HG03439 (cell line): ENCODE results near the gene ZNF616.

ENCODE experiments used
- ATAC-seq: cut with Tn5 transposase; IDR thresholded peaks from one replicate; pipeline ENCODE4 v1.9.1; 2021; ENCODE audit warnings: mild to moderate bottlenecking, moderate library complexity; ENCODE audit not compliant: unreplicated experiment

The ZNF616 gene

GRCh38 chr19:52139252-52140031, at the start of gene ZNF616:
Gene ZNF616, minus strand, starts transcription at chr19:52139938. Its CDS starts 9,426 bp downstream, at chr19:52130512.
- ATAC-seq: no peak

- ATAC-seq: no peak
Measured at GRCh38 chr19:52188822-52189734, 49.3 kb upstream of the ZNF616 start.

GRCh38 chr19:52187407-52187806, 47.7 kb upstream of the ZNF616 start:
- no peak for ATAC-seq

GRCh38 chr19:52176574-52176973, 36.8 kb upstream of the ZNF616 start:
- ATAC-seq: no peak

GRCh38 chr19:52172347-52172746, 32.6 kb upstream of the ZNF616 start:
- ATAC-seq: no peak

GRCh38 chr19:52171321-52172169, 31.8 kb upstream of the ZNF616 start, which contains the start of gene ZNF836:
Gene ZNF836, minus strand, starts transcription at chr19:52171621. Its CDS starts 3,549 bp downstream, at chr19:52168072.
- ATAC-seq: peak; percentile 78

GRCh38 chr19:52170863-52171320, 31.2 kb upstream of the ZNF616 start:
- peak; percentile 29 for ATAC-seq

GRCh38 chr19:52170304-52170703, 30.6 kb upstream of the ZNF616 start:
- no peak for ATAC-seq

GRCh38 chr19:52155596-52156359, 16.0 kb upstream of the ZNF616 start:
- ATAC-seq: no peak

- ATAC-seq: no peak
Measured at GRCh38 chr19:52148256-52148655, 8.5 kb upstream of the ZNF616 start.

- no peak for ATAC-seq
Measured at GRCh38 chr19:52142001-52142595, 2.4 kb upstream of the ZNF616 start.

GRCh38 chr19:52141203-52141602, 1.5 kb upstream of the ZNF616 start:
- no peak for ATAC-seq

- ATAC-seq: peak; percentile 87
Measured at GRCh38 chr19:52140032-52140710, 433 bp upstream of the ZNF616 start.

GRCh38 chr19:52138983-52139251, 821 bp downstream of the ZNF616 start:
- ATAC-seq: no peak

GRCh38 chr19:52138278-52138982, 1.3 kb downstream of the ZNF616 start:
- ATAC-seq: no peak

GRCh38 chr19:52120286-52120685, 19.5 kb downstream of the ZNF616 start:
- no peak for ATAC-seq

GRCh38 chr19:52115526-52116053, 24.1 kb downstream of the ZNF616 start:
- no peak for ATAC-seq

- no peak for ATAC-seq
Measured at GRCh38 chr19:52114691-52115090, 25.0 kb downstream of the ZNF616 start.
